Keratinocyte (primary cell): ENCODE results near the gene MMD2. TPM values are rescaled to one million over a fixed set of nuclear protein-coding genes. Genes with fewer than 3 reads are reported as not detected.

Source experiments
- DNase-seq: peaks from one replicate; pipeline ENCODE4 v3.0.0-alpha.2; 2011; ENCODE audit warnings: low read depth, missing footprints, low spot score
- FAIRE-seq: peaks from 2 replicates; lab custom pipeline; 2011; peaks lifted over from hg19 to GRCh38; lab: Jason Lieb, UNC
- H2AFZ ChIP-seq: 2 replicates; pipeline ENCODE4 v1.6.0; 2012; ENCODE audit warnings: low read length, control low read depth, inconsistent platforms; ENCODE audit not compliant: control insufficient read depth
- H3K27ac ChIP-seq: 2 replicates; pipeline ENCODE4 v1.5.1; 2011; ENCODE audit warnings: low read length; ENCODE audit not compliant: control insufficient read depth, insufficient read depth
- H3K27me3 ChIP-seq: 3 replicates; pipeline ENCODE4 v1.6.0; 2011; ENCODE audit warnings: low read length; ENCODE audit not compliant: control insufficient read depth, insufficient read depth; ENCODE audit errors: extremely low read depth
- H3K36me3 ChIP-seq, 2 experiments: 2 replicates in 1 of 2; 3 replicates in 1 of 2; pipeline ENCODE4 v1.5.1; 2011; ENCODE audit warnings: low read length in 2 of 2, mild to moderate bottlenecking in 1 of 2; ENCODE audit not compliant: control insufficient read depth in 2 of 2, insufficient read depth in 2 of 2; ENCODE audit errors: extremely low read depth in 1 of 2
- H3K4me1 ChIP-seq: 3 replicates; pipeline ENCODE4 v1.5.1; 2011; ENCODE audit warnings: low read length; ENCODE audit not compliant: control insufficient read depth, insufficient read depth; ENCODE audit errors: extremely low read depth
- H3K4me2 ChIP-seq: 3 replicates; pipeline ENCODE4 v1.6.0; 2011; ENCODE audit warnings: low read depth, low read length; ENCODE audit not compliant: control insufficient read depth, insufficient read depth; ENCODE audit errors: extremely low read depth
- H3K4me3 ChIP-seq, 3 experiments: fragments of 200-600 bp in 1 of 3; sonication (generic) in 1 of 3; 2 replicates in 2 of 3; 3 replicates in 1 of 3; pipeline ENCODE4 v1.5.1; 2011 to 2016; ENCODE audit warnings: low read length in 3 of 3, mild to moderate bottlenecking in 3 of 3, control low read depth in 2 of 3, inconsistent platforms in 1 of 3, low read depth in 1 of 3, mixed read lengths in 1 of 3, mixed run types in 1 of 3, moderate library complexity in 1 of 3; ENCODE audit not compliant: control insufficient read depth in 2 of 3, insufficient read depth in 2 of 3; ENCODE audit errors: extremely low read depth in 1 of 3
- H3K79me2 ChIP-seq: 2 replicates; pipeline ENCODE4 v1.6.0; 2012; ENCODE audit warnings: low read length; ENCODE audit not compliant: control insufficient read depth, insufficient read depth
- H3K9ac ChIP-seq: 3 replicates; pipeline ENCODE4 v1.6.0; 2011; ENCODE audit warnings: low read length; ENCODE audit not compliant: control insufficient read depth, insufficient read depth; ENCODE audit errors: extremely low read depth
- H3K9me1 ChIP-seq: 3 replicates; pipeline ENCODE4 v1.6.0; 2011; ENCODE audit warnings: low read length; ENCODE audit not compliant: control insufficient read depth, insufficient read depth; ENCODE audit errors: extremely low read depth
- H3K9me3 ChIP-seq: 2 replicates; pipeline ENCODE4 v1.5.1; 2012; ENCODE audit warnings: low read depth, low read length; ENCODE audit not compliant: control insufficient read depth
- H4K20me1 ChIP-seq: 3 replicates; pipeline ENCODE4 v1.6.0; 2011; ENCODE audit warnings: low read length; ENCODE audit not compliant: control insufficient read depth, insufficient read depth; ENCODE audit errors: extremely low read depth
- EZH2 ChIP-seq: IDR thresholded peaks from one replicate; pipeline ENCODE4 v1.6.1; 2012; ENCODE audit warnings: inconsistent platforms, mild to moderate bottlenecking, low read length, moderate library complexity
- dilution Hi-C: fragments of 300-500 bp; cut with MboI; formaldehyde crosslinking; loops from one replicate; pipeline ENCODE4 v1.7.0; 2020; ENCODE audit warnings: low sequenced_read_pairs; ENCODE audit not compliant: extremely low pct_ligation_motif_present
- polyA plus RNA-seq, 5 experiments: library from polyadenylated mRNA; depleted of rRNA in 3 of 5; stranded (reverse) in 3 of 5; stranded (forward) in 1 of 5; unstranded in 1 of 5; fragments of >200 nt; gene quantifications; 1 replicate in 1 of 5; 2 replicates in 3 of 5; 3 replicates in 1 of 5; pipeline versions ENCODE4 v1.2.1 to v1.2.3, GENCODE V29; 2011 to 2012; ENCODE audit warnings: missing spikeins in 2 of 5, low read depth in 1 of 5, low replicate concordance in 1 of 5
- TF ChIP-seq, protein P1 (sequence below), 3 experiments: IDR thresholded peaks in 1 of 3; conservative IDR thresholded peaks in 1 of 3; optimal IDR thresholded peaks in 1 of 3; 2 replicates in 2 of 3; 3 replicates in 1 of 3; pipeline versions ENCODE3 to v1.5.1; 2011; ENCODE audit warnings: low read length in 3 of 3, mild to moderate bottlenecking in 3 of 3, moderate library complexity in 2 of 3, control low read depth in 1 of 3, inconsistent platforms in 1 of 3; ENCODE audit not compliant: insufficient read depth in 2 of 3; ENCODE audit errors: extremely low read depth in 1 of 3

Gene MMD2
- polyA plus RNA-seq, 1 donor (not counting 4 experiments of a cell fraction or from before 2014, with no cell fraction given): not detected

DNA sequence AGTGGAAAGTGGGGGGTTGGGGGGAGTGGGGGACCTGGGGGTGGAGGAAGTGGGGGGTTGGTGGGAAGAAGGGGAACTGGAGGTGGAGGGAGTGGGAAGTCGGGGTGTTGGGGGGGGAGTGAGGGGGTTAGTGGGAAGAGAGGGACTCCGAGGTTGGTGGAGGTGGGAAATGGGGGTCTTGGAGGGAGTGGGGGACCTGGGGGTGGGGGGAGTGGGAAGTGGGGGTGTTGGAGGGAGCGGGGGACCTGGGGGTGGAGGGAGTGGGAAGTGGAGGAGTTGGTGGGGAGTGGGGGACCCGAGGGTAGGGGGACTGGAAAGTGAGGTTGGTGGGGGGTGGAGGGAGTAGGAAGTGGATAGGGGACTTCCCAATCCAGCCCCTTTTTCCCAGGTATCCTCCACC lies 906 bp upstream of the MMD2 start:
- no peaks in the 10 kb centered on the region for H3K9me1 ChIP-seq
- no peak overlapping the region for H3K9ac ChIP-seq
- dilution Hi-C loops: no loop called here
- H3K27ac ChIP-seq: no peak overlapping the region
- H3K4me1 ChIP-seq: no peaks in the 10 kb centered on the region
- H3K27me3 ChIP-seq: peaks cover 20% of the 10 kb centered on the region
- FAIRE-seq (no peak), DNase-seq (no peak)
- H3K4me3 ChIP-seq: no peak overlapping the region
- no peaks in the 10 kb centered on the region for H4K20me1 ChIP-seq
- H3K9me3 ChIP-seq: no peaks in the 10 kb centered on the region
- H3K4me2 ChIP-seq: no peak overlapping the region
- H3K79me2 ChIP-seq: no peaks in the 10 kb centered on the region
- H3K36me3 ChIP-seq: no peaks in the 10 kb centered on the region
- H2AFZ ChIP-seq: no peak overlapping the region
- TF ChIP-seq EZH2: no peak
- TF ChIP-seq, protein P1, sequence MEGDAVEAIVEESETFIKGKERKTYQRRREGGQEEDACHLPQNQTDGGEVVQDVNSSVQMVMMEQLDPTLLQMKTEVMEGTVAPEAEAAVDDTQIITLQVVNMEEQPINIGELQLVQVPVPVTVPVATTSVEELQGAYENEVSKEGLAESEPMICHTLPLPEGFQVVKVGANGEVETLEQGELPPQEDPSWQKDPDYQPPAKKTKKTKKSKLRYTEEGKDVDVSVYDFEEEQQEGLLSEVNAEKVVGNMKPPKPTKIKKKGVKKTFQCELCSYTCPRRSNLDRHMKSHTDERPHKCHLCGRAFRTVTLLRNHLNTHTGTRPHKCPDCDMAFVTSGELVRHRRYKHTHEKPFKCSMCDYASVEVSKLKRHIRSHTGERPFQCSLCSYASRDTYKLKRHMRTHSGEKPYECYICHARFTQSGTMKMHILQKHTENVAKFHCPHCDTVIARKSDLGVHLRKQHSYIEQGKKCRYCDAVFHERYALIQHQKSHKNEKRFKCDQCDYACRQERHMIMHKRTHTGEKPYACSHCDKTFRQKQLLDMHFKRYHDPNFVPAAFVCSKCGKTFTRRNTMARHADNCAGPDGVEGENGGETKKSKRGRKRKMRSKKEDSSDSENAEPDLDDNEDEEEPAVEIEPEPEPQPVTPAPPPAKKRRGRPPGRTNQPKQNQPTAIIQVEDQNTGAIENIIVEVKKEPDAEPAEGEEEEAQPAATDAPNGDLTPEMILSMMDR (optimal IDR thresholded peaks at IDR 0.05 in 1 of 3, IDR thresholded peaks at IDR 0.05 in 1 of 3, conservative IDR thresholded peaks at IDR 0.05 in 1 of 3; ENCODE audit: extremely low read depth in 1 of 3, insufficient read depth in 2 of 3, low read length in 3 of 3): no peak

DNA sequence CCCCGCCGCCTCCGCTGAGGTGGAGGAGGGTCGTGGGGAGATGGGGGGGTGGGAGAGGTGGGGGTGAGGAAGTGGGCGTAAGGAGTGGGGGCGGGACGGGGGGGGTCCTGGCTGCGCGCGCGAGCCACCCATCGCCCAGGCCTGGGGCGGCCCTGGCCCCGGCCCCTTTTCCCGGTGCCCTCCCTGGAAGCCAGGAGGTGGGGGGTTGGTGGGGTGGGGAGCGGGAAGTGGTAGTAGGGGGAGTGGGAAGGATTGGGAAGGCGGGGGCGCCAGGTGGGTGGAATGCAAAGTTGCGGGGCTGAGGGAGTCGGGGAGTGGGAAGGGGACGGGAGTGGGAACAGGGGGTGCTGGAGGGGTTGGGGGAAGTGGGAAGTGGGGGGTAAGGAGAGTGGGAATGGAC lies 319 bp upstream of the MMD2 start:
- DNase-seq (no peak), FAIRE-seq (no peak)
- no peak for TF ChIP-seq EZH2
- TF ChIP-seq, protein P1 (optimal IDR thresholded peaks at IDR 0.05 in 1 of 3, IDR thresholded peaks at IDR 0.05 in 1 of 3, conservative IDR thresholded peaks at IDR 0.05 in 1 of 3; ENCODE audit: extremely low read depth in 1 of 3, insufficient read depth in 2 of 3, low read length in 3 of 3): no peak
- dilution Hi-C loops: no loop called here
- Histone ChIP-seq H3K27ac (no peak overlapping the region), H3K9me1 (no peaks in the 10 kb centered on the region), H3K9ac (no peak overlapping the region), H3K9me3 (no peaks in the 10 kb centered on the region), H3K4me2 (no peak overlapping the region), H3K79me2 (no peaks in the 10 kb centered on the region), H3K4me1 (no peaks in the 10 kb centered on the region), H4K20me1 (no peaks in the 10 kb centered on the region), H3K36me3 (no peaks in the 10 kb centered on the region), H3K27me3 (peaks cover 20% of the 10 kb centered on the region), H3K4me3 (no peak overlapping the region), H2AFZ (no peak overlapping the region)
